HEK293T (cell line): Measurements from ENCODE around the gene DCBLD2.
"Not testable (repeated sequence)": the region's sequence is repeated elsewhere in the genome, so short reads cannot be mapped to it uniquely, and the experiment has no call there.

Experiments
- CTCF ChIA-PET: fragments of 350-600 bp; formaldehyde crosslinking; extraction: SDS; loops from one replicate; lab custom pipeline; 2021; ENCODE audit warnings: antibody characterized with exemption, inconsistent platforms; lab: Yijun Ruan, JAX
- POLR2A ChIA-PET: fragments of 350-600 bp; formaldehyde crosslinking; extraction: SDS; loops from one replicate; lab custom pipeline; 2020; ENCODE audit warnings: antibody characterized with exemption, inconsistent platforms; lab: Yijun Ruan, JAX
- DNase-seq: peaks from one replicate; pipeline ENCODE4 v3.0.0; 2012; ENCODE audit warnings: mixed read lengths; ENCODE audit errors: extremely low spot score
- ARNT ChIP-seq: fragments of 450-650 bp; IDR thresholded peaks from 2 replicates; pipeline ENCODE4 v1.6.1; 2017; ENCODE audit warnings: mild to moderate bottlenecking
- BHLHE40 ChIP-seq: fragments of 450-650 bp; IDR thresholded peaks from 2 replicates; pipeline ENCODE4 v1.6.1; 2016; ENCODE audit warnings: mild to moderate bottlenecking, moderate library complexity, borderline replicate concordance
- CTBP1 ChIP-seq: fragments of 450-650 bp; IDR thresholded peaks from 2 replicates; pipeline ENCODE4 v1.6.1; 2016; ENCODE audit warnings: borderline replicate concordance
- ELF4 ChIP-seq: fragments of 450-650 bp; IDR thresholded peaks from 2 replicates; pipeline ENCODE4 v1.6.1; 2017; ENCODE audit warnings: antibody characterized with exemption
- FOXA1 ChIP-seq: fragments of 450-650 bp; IDR thresholded peaks from 2 replicates; pipeline ENCODE4 v1.6.1; 2016; ENCODE audit warnings: mild to moderate bottlenecking
- FOXK2 ChIP-seq: fragments of 450-650 bp; IDR thresholded peaks from 2 replicates; pipeline ENCODE4 v1.6.1; 2016; ENCODE audit warnings: mild to moderate bottlenecking
- FOXM1 ChIP-seq: fragments of 450-650 bp; IDR thresholded peaks from 2 replicates; pipeline ENCODE4 v1.6.1; 2017; ENCODE audit warnings: mild to moderate bottlenecking, borderline replicate concordance
- HDGF ChIP-seq: fragments of 450-650 bp; IDR thresholded peaks from 2 replicates; pipeline ENCODE4 v1.6.1; 2017; ENCODE audit warnings: antibody characterized with exemption, borderline replicate concordance
- L3MBTL2 ChIP-seq: fragments of 450-650 bp; conservative IDR thresholded peaks from 2 replicates; pipeline ENCODE4 v1.6.1; 2016; ENCODE audit warnings: mild to moderate bottlenecking
- LEF1 ChIP-seq: fragments of 450-650 bp; IDR thresholded peaks from 2 replicates; pipeline ENCODE4 v1.6.1; 2017; ENCODE audit warnings: mild to moderate bottlenecking, borderline replicate concordance
- NFRKB ChIP-seq: fragments of 450-650 bp; IDR thresholded peaks from 2 replicates; pipeline ENCODE4 v1.6.1; 2016; ENCODE audit warnings: mild to moderate bottlenecking, moderate library complexity
- SP1 ChIP-seq: fragments of 450-650 bp; IDR thresholded peaks from 2 replicates; pipeline ENCODE4 v1.6.1; 2017
- SUZ12 ChIP-seq: fragments of 450-650 bp; IDR thresholded peaks from 2 replicates; pipeline ENCODE4 v1.6.1; 2016; ENCODE audit warnings: mild to moderate bottlenecking
- TARDBP ChIP-seq: fragments of 450-650 bp; IDR thresholded peaks from 2 replicates; pipeline ENCODE4 v1.6.1; 2016
- ZNF384 ChIP-seq: fragments of 450-650 bp; IDR thresholded peaks from 2 replicates; pipeline ENCODE4 v1.6.1; 2016
- TF ChIP-seq, protein P1 (sequence below): fragments of 450-650 bp; IDR thresholded peaks from 2 replicates; pipeline ENCODE4 v1.6.1; 2016

Gene DCBLD2

GRCh38 chr3:98887684-98888083, 13.8 kb downstream of the DCBLD2 start:
- CTCF ChIA-PET: no interaction called here
- TF ChIP-seq HDGF (no peak), BHLHE40 (no peak), FOXM1 (no peak), LEF1 (no peak), ARNT (no peak), FOXK2 (no peak), SUZ12 (no peak), ELF4 (no peak), CTBP1 (no peak), ZNF384 (no peak), NFRKB (no peak), FOXA1 (no peak), TARDBP (no peak)
- TF ChIP-seq, protein P1, sequence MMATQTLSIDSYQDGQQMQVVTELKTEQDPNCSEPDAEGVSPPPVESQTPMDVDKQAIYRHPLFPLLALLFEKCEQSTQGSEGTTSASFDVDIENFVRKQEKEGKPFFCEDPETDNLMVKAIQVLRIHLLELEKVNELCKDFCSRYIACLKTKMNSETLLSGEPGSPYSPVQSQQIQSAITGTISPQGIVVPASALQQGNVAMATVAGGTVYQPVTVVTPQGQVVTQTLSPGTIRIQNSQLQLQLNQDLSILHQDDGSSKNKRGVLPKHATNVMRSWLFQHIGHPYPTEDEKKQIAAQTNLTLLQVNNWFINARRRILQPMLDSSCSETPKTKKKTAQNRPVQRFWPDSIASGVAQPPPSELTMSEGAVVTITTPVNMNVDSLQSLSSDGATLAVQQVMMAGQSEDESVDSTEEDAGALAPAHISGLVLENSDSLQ: no peak
- POLR2A ChIA-PET: no interaction called here
- no peak for DNase-seq

GRCh38 chr3:98886525-98886924, 15.0 kb downstream of the DCBLD2 start:
- CTCF ChIA-PET: no interaction called here
- TF ChIP-seq BHLHE40 (no peak), LEF1 (no peak), ARNT (no peak), SUZ12 (no peak), CTBP1 (no peak)
- POLR2A ChIA-PET: interaction anchor here (1.1 kb wide), 1 partner anchor 15 kb away, joined by 3 read pairs; the partner anchor contains the start of gene DCBLD2
- DNase-seq: no peak

DNA sequence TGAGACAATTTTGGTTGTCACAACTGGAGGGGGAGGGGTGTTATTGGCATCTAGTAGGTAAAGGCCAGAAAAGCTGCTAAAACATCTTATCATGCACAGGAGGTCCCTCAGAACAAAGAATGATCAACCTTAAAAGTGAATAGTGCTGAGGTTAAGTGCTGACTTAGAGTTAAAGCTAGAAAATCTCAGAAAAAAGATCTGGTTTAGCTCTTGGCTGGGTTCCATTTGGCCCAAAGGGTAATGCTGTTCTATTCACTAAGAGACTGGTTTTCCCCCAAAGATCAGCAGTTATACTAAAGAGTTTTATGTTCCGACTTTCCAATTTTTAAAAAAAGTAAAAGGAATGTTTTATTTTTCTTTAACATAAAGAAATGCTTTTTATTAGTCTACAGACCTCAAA, 15.6 kb downstream of the DCBLD2 start:
- POLR2A ChIA-PET: interaction anchor here (1.1 kb wide), 1 partner anchor 16 kb away, joined by 3 read pairs; the partner anchor contains the start of gene DCBLD2
- CTCF ChIA-PET: interaction anchor here (0.6 kb wide), 1 partner anchor 16 kb away, joined by 3 read pairs; the partner anchor contains the start of gene DCBLD2
- TF ChIP-seq SUZ12: no peak
- TF ChIP-seq ARNT: no peak
- TF ChIP-seq CTBP1: no peak
- no peak for TF ChIP-seq SP1
- TF ChIP-seq FOXK2: no peak
- TF ChIP-seq LEF1: no peak
- no peak for TF ChIP-seq HDGF
- TF ChIP-seq, protein P1: no peak
- TF ChIP-seq NFRKB: no peak
- TF ChIP-seq TARDBP: no peak
- no peak for TF ChIP-seq FOXM1
- no peak for TF ChIP-seq FOXA1
- no peak for TF ChIP-seq BHLHE40
- no peak for TF ChIP-seq L3MBTL2
- no peak for TF ChIP-seq ELF4
- no peak for TF ChIP-seq ZNF384
- no peak for DNase-seq

DNA sequence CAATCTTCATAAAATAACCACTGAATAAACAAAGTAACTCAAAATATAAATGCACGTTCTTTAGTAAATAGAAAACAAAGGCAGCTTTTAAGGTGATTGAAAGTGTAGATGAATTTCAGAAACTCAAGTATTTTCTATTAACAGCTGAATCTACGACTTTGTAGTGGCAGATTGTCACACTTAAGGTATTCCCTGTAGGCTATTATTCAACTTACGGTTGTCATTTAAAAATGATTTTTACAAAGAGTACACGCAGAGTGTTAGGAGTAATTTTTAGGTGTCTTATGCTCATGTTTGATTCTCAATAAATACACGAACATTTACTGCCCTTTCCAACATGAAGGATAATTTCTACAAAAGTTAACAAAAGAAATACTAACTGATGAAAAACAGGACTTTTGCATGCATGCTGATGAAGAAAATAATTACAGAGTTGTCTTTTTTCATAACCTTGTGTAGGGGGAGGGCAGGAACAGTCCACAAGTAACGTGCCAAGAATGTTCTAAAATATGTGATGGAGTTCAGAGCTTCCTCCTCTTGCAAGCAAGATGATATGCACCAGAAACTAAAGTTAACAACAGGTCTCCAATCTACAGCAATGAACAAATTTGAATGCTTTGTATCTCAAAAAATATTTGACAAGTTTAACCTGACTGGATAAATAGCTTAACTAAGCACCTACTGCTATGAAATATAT, 16.7 kb downstream of the DCBLD2 start:
- POLR2A ChIA-PET: no interaction called here
- DNase-seq: no peak
- TF ChIP-seq CTBP1: no peak
- TF ChIP-seq ZNF384: no peak
- TF ChIP-seq ELF4: no peak
- TF ChIP-seq NFRKB: no peak
- no peak for TF ChIP-seq FOXA1
- no peak for TF ChIP-seq HDGF
- TF ChIP-seq LEF1: no peak
- TF ChIP-seq SUZ12: no peak
- TF ChIP-seq BHLHE40: no peak
- TF ChIP-seq TARDBP: no peak
- TF ChIP-seq, protein P1: no peak
- TF ChIP-seq FOXK2: no peak
- CTCF ChIA-PET: interaction anchor here (0.5 kb wide), 1 partner anchor 158 kb away, joined by 4 read pairs; no protein-coding TSS in a partner anchor

- POLR2A ChIA-PET: interaction anchor here (1.3 kb wide), 1 partner anchor 19 kb away, joined by 3 read pairs; the partner anchor contains the start of gene DCBLD2
- DNase-seq, CTCF ChIA-PET: not testable (repeated sequence)
These were observed 18.7 kb downstream of the DCBLD2 start for GRCh38 chr3:98882614-98883333.

- TF ChIP-seq ZNF384 (no peak), FOXM1 (no peak), FOXA1 (no peak), FOXK2 (no peak), ELF4 (no peak), SUZ12 (no peak), HDGF (no peak), ARNT (no peak), L3MBTL2 (no peak)
- TF ChIP-seq, protein P1: no peak
- POLR2A ChIA-PET: no interaction called here
- CTCF ChIA-PET: no interaction called here
- no peak for DNase-seq
These were observed 24.4 kb downstream of the DCBLD2 start for GRCh38 chr3:98877132-98877531.
